ENCODE measurements around the gene JADE1.

GRCh38 chr4:128831531-128832242 is 22.2 kb downstream of the JADE1 start:
- TF ChIP-seq POLR2AphosphoS5 (IDR thresholded peaks at IDR 0.05) (no peak), CTCF (IDR thresholded peaks at IDR 0.05) (no peak), POLR2A (IDR thresholded peaks at IDR 0.05) (no peak), EP300 (IDR thresholded peaks at IDR 0.05) (no peak)
